ENCODE data around the gene KAZN.

The KAZN gene

GRCh38 chr1:15043934-15044333 is 445.4 kb downstream of the KAZN start:
- DNase-seq (ENCODE audit: low read depth): no peak
- TF ChIP-seq, protein P1, sequence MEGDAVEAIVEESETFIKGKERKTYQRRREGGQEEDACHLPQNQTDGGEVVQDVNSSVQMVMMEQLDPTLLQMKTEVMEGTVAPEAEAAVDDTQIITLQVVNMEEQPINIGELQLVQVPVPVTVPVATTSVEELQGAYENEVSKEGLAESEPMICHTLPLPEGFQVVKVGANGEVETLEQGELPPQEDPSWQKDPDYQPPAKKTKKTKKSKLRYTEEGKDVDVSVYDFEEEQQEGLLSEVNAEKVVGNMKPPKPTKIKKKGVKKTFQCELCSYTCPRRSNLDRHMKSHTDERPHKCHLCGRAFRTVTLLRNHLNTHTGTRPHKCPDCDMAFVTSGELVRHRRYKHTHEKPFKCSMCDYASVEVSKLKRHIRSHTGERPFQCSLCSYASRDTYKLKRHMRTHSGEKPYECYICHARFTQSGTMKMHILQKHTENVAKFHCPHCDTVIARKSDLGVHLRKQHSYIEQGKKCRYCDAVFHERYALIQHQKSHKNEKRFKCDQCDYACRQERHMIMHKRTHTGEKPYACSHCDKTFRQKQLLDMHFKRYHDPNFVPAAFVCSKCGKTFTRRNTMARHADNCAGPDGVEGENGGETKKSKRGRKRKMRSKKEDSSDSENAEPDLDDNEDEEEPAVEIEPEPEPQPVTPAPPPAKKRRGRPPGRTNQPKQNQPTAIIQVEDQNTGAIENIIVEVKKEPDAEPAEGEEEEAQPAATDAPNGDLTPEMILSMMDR (conservative IDR thresholded peaks at IDR 0.05; ENCODE audit: low read depth, low read length): no peak
- no peak overlapping the region for H3K4me3 ChIP-seq (ENCODE audit: low read length)

DNA sequence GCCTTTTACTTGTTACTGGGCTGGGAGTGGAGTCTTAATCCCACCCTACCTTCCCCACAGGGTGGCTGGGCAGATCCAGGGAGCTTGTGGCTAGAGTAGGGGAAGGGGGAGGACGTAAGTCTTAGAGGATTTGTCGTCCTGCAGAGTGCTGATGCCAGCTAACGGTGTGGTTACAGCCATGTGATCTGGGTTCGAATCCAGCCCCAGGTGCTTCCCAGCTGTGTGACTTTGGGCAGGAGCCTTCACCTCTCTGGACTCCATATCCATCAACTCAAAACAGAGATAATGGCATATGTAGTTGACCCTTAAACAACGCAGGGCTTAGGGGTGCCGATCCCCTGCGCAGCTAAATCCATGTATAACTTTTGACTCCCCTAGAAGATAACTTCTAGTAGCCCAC is 446.6 kb downstream of the KAZN start:
- TF ChIP-seq, protein P1 (conservative IDR thresholded peaks at IDR 0.05; ENCODE audit: low read depth, low read length): no peak
- no peak for DNase-seq (ENCODE audit: low read depth)
- H3K4me3 ChIP-seq (ENCODE audit: low read length): no peak overlapping the region

- no peak overlapping the region for H3K4me3 ChIP-seq (ENCODE audit: low read length)
- peak; percentile 48 for DNase-seq (ENCODE audit: low read depth)
- TF ChIP-seq, protein P1 (conservative IDR thresholded peaks at IDR 0.05; ENCODE audit: low read depth, low read length): peak; percentile 95
Measured at GRCh38 chr1:15046487-15047165, 448.1 kb downstream of the KAZN start.

DNA sequence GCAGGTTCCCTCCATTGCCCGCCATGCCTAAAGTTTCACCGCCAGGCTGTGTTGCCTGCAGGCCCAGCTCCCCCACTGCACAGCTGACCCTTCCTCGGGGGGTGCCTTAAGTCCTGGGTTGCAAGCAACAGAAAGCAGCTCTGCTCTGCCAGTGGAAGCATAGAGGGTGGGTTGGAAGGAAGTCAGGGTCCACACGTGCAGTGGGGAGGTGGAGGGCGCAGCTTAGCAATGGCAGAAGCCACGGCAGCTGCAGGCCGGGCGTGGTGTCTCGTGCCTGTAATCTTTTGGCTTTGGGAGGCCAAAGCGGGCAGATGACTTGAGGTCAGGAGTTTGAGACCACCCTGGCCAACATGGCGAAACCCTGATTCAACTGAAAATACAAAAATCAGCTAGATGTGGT is 448.8 kb downstream of the KAZN start:
- DNase-seq (ENCODE audit: low read depth): no peak

DNA sequence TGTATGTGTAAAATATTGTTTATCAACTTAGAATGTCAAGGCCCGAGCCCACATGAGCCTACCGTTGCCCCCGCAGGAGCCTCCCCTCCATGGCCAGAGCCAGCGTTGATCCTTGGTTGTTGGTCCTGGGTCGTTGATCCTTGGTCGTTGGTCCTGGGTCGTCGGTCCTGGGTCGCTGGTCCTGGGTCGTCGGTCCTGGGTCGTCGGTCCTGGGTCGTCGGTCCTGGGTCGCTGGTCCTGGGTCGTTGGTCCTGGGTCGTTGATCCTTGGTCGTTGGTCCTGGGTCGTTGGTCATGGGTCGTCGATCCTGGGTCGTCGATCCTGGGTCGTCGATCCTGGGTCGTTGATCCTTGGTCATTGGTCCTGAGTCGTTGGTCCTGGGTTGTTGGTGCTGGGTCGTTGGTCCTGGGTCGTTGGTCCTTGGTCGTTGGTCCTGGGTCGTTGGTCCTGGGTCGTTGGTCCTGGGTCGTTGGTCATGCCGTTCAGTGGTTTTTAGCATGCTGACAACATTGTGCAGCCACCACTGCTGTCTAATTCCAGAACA is 450.0 kb downstream of the KAZN start:
- no peak overlapping the region for H3K4me3 ChIP-seq (ENCODE audit: low read length)
- TF ChIP-seq, protein P1 (conservative IDR thresholded peaks at IDR 0.05; ENCODE audit: low read depth, low read length): no peak
- DNase-seq (ENCODE audit: low read depth): no peak

More for the DNA sequence above, 448.8 kb downstream of the KAZN start:
- H3K4me3 ChIP-seq (ENCODE audit: low read length): no peak overlapping the region
- TF ChIP-seq, protein P1 (conservative IDR thresholded peaks at IDR 0.05; ENCODE audit: low read depth, low read length): no peak

DNA sequence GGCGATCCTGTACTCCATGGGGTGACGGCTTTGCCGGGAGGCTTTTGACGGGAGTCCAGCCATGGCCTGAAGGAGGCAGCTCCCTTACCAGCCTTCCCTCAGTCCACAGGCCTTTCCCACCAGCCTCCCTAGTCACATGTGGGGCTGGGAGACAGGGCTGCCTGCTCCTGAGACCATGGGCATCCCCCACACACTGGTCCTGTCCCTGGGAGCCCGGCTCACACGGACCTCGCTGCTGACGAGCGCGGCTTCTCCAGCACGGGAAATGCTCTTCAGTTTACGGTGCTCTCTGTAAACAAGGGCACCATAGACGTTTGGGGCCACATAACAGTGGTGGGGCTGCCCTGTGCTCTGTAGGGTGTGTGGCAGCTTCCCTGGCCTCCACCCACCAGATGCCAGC is 450.6 kb downstream of the KAZN start:
- H3K4me3 ChIP-seq (ENCODE audit: low read length): no peak overlapping the region
- DNase-seq (ENCODE audit: low read depth): no peak
- TF ChIP-seq, protein P1 (conservative IDR thresholded peaks at IDR 0.05; ENCODE audit: low read depth, low read length): no peak

- no peak for DNase-seq (ENCODE audit: low read depth)
- TF ChIP-seq, protein P1 (conservative IDR thresholded peaks at IDR 0.05; ENCODE audit: low read depth, low read length): no peak
- H3K4me3 ChIP-seq (ENCODE audit: low read length): no peak overlapping the region
Measured at GRCh38 chr1:15051882-15052528, 453.5 kb downstream of the KAZN start.
